Tibial artery (tissue), 4 donors: ENCODE data around the gene C1QL1.
"Not testable (repeated sequence)": the region's sequence is repeated elsewhere in the genome, so short reads cannot be mapped to it uniquely, and the experiment has no call there.

ENCODE experiments used
- DNase-seq, 2 donors: peaks; one replicate each; pipeline ENCODE4 v3.0.0-alpha.2; 2019
- H3K27ac ChIP-seq, 2 donors: fragments of 200-600 bp; sonication (generic) in 1 of 2; 1 replicate in 1 of 2; 2 replicates in 1 of 2; pipeline ENCODE4 v1.5.1; 2018 to 2019; ENCODE audit warnings: mild to moderate bottlenecking in 1 of 2
- H3K27me3 ChIP-seq, 2 donors: fragments of 200-600 bp; sonication (generic) in 1 of 2; one replicate each; pipeline versions ENCODE4 v1.5.1 to v1.6.0; 2016 to 2019
- H3K36me3 ChIP-seq, 3 donors: fragments of 200-600 bp; sonication (generic) in 2 of 3; one replicate each; pipeline ENCODE4 v1.5.1; 2016 to 2019; ENCODE audit warnings: mild to moderate bottlenecking in 2 of 3
- H3K4me1 ChIP-seq, 4 donors: fragments of 200-600 bp; sonication (generic) in 2 of 4; 1 replicate in 3 of 4; 2 replicates in 1 of 4; pipeline ENCODE4 v1.5.1; 2016 to 2019
- H3K4me3 ChIP-seq, 2 donors: fragments of 200-600 bp; sonication (generic) in 1 of 2; 1 replicate in 1 of 2; 2 replicates in 1 of 2; pipeline ENCODE4 v1.5.1; 2018 to 2019; ENCODE audit warnings: mild to moderate bottlenecking in 2 of 2
- H3K9me3 ChIP-seq, 3 donors: fragments of 200-600 bp; sonication (generic) in 1 of 3; one replicate each; pipeline ENCODE4 v1.5.1; 2016 to 2019
- intact Hi-C: fragments of 100-400 bp; cut with DNase I; formaldehyde crosslinking; loops from one replicate; pipeline ENCODE4 v1.15.0; 2023; ENCODE audit warnings: low total_unique reads
- TF ChIP-seq, protein P1 (sequence below), 2 experiments: fragments of 200-600 bp in 1 of 2; fragments of 450-650 bp in 1 of 2; IDR thresholded peaks; one replicate each; pipeline ENCODE4 v1.5.1; 2017 to 2019; ENCODE audit warnings: antibody characterized with exemption in 2 of 2, mild to moderate bottlenecking in 1 of 2, moderate library complexity in 1 of 2

The C1QL1 gene

DNA sequence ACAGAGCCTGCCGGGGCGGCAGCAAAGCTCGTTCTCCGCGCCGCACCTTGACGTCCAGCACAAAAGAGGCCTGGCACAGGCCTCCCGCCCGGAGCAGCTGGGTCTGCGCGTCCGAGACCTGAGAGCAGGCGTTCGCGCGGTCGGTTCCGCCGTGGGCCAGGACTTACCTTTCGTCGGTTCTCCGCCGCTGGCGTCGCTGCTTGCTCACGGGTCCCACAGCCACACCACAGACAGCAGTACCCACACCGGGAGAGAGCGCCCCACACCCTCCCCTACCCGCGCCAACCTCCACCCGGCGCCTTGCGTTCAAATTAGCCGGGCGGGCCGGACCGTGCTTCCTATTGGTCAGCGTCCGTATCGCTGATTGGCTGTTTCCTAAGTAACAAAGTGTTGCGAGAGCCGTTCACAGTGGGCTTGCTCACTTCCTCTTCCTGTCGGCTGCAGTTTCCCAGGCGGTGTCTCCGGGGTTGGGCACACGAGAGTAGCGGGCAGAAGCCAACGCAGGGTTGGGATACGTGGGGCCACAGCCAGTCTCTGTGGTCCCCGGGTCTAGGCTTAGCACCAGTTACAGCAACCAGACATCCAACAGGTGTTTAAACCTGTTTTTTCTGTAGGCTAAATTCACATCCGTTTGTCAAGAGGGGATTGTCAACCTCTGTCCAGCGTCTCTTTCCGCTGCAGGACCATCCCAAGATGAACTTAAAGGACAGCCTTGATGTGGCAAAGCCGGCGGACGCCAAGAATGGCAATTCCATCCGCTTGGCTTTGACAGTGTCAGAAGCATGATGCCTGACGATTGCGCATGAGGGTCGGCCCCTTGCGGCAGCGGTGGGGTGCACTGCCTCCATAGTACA lies 20.4 kb downstream of the C1QL1 start, which contains the start of gene KIF18B:
Gene KIF18B, minus strand, starts transcription at position 313 of the 854 bp plus-strand sequence. CDS start 11,429 bp downstream, outside the sequence.
- H3K36me3 ChIP-seq = no peaks in the 10 kb centered on the region
- H3K27ac ChIP-seq = peak within 1 kb of the TSS in 1 of 2 donors; percentile 45
- peaks cover 0 to 12% (median 9%) of the 10 kb centered on the region in 4 donors for H3K4me1 ChIP-seq
- H3K27me3 ChIP-seq = peaks cover 0 to 14% of the 10 kb centered on the region in 2 donors
- TF ChIP-seq, protein P1, sequence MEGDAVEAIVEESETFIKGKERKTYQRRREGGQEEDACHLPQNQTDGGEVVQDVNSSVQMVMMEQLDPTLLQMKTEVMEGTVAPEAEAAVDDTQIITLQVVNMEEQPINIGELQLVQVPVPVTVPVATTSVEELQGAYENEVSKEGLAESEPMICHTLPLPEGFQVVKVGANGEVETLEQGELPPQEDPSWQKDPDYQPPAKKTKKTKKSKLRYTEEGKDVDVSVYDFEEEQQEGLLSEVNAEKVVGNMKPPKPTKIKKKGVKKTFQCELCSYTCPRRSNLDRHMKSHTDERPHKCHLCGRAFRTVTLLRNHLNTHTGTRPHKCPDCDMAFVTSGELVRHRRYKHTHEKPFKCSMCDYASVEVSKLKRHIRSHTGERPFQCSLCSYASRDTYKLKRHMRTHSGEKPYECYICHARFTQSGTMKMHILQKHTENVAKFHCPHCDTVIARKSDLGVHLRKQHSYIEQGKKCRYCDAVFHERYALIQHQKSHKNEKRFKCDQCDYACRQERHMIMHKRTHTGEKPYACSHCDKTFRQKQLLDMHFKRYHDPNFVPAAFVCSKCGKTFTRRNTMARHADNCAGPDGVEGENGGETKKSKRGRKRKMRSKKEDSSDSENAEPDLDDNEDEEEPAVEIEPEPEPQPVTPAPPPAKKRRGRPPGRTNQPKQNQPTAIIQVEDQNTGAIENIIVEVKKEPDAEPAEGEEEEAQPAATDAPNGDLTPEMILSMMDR (IDR thresholded peaks at IDR 0.05) = no peak
- H3K9me3 ChIP-seq = no peaks in the 10 kb centered on the region
- intact Hi-C loops = no loop called here
- H3K4me3 ChIP-seq = peak within 1 kb of the TSS; percentile 53 to 57
- peak; percentile 88 to 92 for DNase-seq

GRCh38 chr17:44945652-44946051 lies 22.5 kb downstream of the C1QL1 start:
- peaks cover 0 to 12% (median 9%) of the 10 kb centered on the region in 4 donors for H3K4me1 ChIP-seq
- H3K4me3 ChIP-seq, H3K27ac ChIP-seq, H3K9me3 ChIP-seq, H3K36me3 ChIP-seq, intact Hi-C loops: not testable (repeated sequence)
- peak in 1 of 2 donors; percentile 37 for DNase-seq
- peaks cover 0 to 19% of the 10 kb centered on the region in 2 donors for H3K27me3 ChIP-seq

GRCh38 chr17:44942456-44942855 lies 25.6 kb downstream of the C1QL1 start:
- TF ChIP-seq, protein P1 (IDR thresholded peaks at IDR 0.05) = no peak
- Histone ChIP-seq H3K27ac (no peak overlapping the region), H3K36me3 (no peaks in the 10 kb centered on the region), H3K4me1 (peaks cover 0 to 5% (median 5%) of the 10 kb centered on the region in 4 donors), H3K27me3 (peaks cover 0 to 19% of the 10 kb centered on the region in 2 donors), H3K4me3 (no peak overlapping the region), H3K9me3 (peaks cover 0 to 5% (median 0%) of the 10 kb centered on the region in 3 donors)
- peak in 1 of 2 donors; percentile 44 for DNase-seq
- intact Hi-C loops = no loop called here

- peak in 1 of 2 donors; percentile 48 for DNase-seq
- Histone ChIP-seq H3K4me3 (no peak overlapping the region), H3K27me3 (peaks cover 0 to 19% of the 10 kb centered on the region in 2 donors), H3K9me3 (peaks cover 0 to 5% (median 0%) of the 10 kb centered on the region in 3 donors), H3K36me3 (no peaks in the 10 kb centered on the region), H3K27ac (no peak overlapping the region), H3K4me1 (no peaks in the 10 kb centered on the region)
- TF ChIP-seq, protein P1 (IDR thresholded peaks at IDR 0.05) = no peak
- intact Hi-C loops = no loop called here
Observed at GRCh38 chr17:44941712-44942331, 26.3 kb downstream of the C1QL1 start.

DNA sequence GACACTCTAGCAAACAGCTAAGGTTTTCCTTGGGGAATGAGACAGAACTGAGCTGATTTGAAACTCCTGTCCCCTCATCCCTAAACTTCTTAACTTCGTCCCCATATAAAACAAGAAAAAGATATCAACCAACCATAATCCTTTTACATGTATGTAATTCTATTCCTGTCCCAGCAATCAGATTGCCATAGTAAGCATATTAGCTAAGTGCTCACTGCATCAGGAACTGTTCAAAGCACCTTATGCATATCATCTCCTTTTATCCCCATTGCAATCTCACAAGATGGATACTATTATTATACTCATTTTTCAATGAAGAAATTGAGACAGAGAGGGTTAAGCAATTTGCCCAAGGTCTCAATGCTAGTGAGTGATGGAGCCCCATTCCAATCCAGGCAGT lies 27.3 kb downstream of the C1QL1 start:
- no peak overlapping the region for H3K4me3 ChIP-seq

More for the DNA sequence above, 27.3 kb downstream of the C1QL1 start:
- no peak overlapping the region for H3K27ac ChIP-seq
- no peaks in the 10 kb centered on the region for H3K4me1 ChIP-seq
- peaks cover 0 to 12% of the 10 kb centered on the region in 2 donors for H3K27me3 ChIP-seq
- TF ChIP-seq, protein P1 (IDR thresholded peaks at IDR 0.05) = no peak
- no peak for DNase-seq
- H3K36me3 ChIP-seq = no peaks in the 10 kb centered on the region
- intact Hi-C loops = no loop called here
- peaks cover 0 to 5% (median 0%) of the 10 kb centered on the region in 3 donors for H3K9me3 ChIP-seq
